ENCODE results near the gene ADAMTS15. TPM values are rescaled to one million over a fixed set of nuclear protein-coding genes. Genes with fewer than 3 reads are reported as not detected.

The ADAMTS15 gene
- total RNA-seq, 1 donor from 2014 or later = 81.6 TPM

DNA sequence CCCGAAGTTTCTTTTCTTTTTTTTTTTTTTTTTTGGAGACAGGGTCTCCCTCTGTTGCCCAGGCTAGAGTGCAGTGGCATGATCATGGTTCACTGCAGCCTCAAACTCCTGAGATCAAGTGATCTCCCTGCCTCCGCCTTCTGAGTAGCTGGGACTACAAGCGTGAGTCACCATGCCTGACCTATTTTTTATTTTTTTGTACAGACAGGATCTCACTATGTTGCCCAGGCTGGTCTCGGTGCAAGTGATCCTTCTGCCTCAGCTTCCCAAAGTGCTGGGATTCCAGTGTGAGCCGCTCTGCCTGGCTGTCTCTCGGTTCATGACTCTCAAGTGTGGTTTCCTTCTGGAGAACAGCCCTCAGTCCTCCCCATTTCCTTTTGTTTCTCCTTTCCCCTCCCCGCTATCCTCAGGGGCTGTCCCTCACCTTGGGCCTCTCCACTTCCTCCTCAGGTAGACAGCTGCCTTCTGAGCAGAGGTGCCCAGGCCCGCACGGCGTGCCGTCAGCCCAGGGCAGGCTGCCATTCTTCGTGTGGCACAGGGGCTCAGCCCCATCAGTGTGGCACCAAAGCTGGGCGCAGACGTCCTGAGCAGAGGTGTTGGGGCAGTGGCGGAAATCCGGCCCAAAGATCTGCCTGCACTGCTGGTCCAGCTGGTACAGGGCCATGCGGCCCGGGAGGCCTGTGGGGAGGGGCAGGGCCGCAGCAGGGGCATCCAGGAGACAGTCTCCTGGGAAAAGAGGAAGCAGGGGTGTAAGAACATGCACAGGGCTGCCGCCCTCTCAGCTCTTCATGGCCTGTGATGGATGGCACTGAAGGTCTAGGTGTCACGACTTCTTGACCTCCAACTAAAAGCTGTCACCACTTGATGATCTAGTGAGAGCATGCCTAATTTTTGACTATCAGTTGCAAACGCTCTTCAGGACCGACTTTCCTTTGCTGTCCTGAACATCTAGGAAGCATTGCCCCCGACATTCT is 34.1 kb upstream of the ADAMTS15 start:
- Mint-ChIP-seq H3K27ac (ENCODE audit: unreplicated experiment) (no peak overlapping the region), H3K4me1 (ENCODE audit: unreplicated experiment) (peaks cover 17% of the 10 kb centered on the region), H3K27me3 (ENCODE audit: unreplicated experiment) (peaks cover 18% of the 10 kb centered on the region), H3K9me3 (ENCODE audit: unreplicated experiment) (no peaks in the 10 kb centered on the region), H3K4me3 (ENCODE audit: unreplicated experiment) (no peak overlapping the region), H3K36me3 (ENCODE audit: unreplicated experiment) (no peaks in the 10 kb centered on the region)
- TF ChIP-seq, protein P1, sequence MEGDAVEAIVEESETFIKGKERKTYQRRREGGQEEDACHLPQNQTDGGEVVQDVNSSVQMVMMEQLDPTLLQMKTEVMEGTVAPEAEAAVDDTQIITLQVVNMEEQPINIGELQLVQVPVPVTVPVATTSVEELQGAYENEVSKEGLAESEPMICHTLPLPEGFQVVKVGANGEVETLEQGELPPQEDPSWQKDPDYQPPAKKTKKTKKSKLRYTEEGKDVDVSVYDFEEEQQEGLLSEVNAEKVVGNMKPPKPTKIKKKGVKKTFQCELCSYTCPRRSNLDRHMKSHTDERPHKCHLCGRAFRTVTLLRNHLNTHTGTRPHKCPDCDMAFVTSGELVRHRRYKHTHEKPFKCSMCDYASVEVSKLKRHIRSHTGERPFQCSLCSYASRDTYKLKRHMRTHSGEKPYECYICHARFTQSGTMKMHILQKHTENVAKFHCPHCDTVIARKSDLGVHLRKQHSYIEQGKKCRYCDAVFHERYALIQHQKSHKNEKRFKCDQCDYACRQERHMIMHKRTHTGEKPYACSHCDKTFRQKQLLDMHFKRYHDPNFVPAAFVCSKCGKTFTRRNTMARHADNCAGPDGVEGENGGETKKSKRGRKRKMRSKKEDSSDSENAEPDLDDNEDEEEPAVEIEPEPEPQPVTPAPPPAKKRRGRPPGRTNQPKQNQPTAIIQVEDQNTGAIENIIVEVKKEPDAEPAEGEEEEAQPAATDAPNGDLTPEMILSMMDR (IDR thresholded peaks at IDR 0.05) = no peak
- no peak for DNase-seq (ENCODE audit: extremely low spot score, unreplicated experiment)

DNA sequence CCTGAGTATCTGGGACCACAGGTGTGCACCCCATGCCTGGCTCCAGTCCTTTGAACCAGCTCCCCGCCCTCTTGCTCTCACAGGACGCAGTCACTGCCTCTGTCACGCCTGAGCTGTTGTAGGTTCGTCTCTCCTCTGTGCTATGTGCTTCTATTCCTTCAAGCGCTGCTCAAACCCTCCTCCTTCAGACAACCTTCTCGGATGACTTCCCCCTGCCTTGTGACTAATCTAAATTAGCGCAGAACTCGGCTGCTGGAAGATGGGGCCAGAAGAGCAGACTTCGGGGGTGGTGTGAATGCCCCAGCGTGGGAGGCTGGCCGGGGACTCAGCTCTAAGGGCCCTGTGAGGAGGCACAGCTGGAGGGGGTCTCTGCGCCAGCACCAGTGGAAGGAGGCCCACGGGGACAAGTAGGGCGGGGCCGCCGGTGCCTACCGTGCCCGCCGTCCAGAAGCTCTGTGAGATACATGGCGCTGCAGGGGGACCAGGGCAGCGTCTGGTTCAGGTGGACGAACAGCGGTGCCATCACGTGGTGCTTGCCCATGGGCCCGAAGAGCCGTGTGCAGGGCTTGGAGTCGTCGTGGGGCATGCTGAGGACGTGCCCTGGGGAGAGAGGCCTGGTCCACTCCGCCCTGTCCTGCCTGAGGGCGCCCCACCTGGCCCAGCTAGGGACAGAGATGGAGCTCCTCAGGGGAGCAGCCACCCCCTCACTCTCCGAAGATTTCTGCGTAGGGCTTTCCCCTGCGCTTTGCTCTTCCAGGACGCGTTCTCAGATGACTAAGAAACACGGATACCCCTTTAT is 32.5 kb upstream of the ADAMTS15 start:
- Mint-ChIP-seq H3K9me3 (ENCODE audit: unreplicated experiment) (no peaks in the 10 kb centered on the region), H3K27ac (ENCODE audit: unreplicated experiment) (no peak overlapping the region), H3K27me3 (ENCODE audit: unreplicated experiment) (peaks cover 14% of the 10 kb centered on the region), H3K36me3 (ENCODE audit: unreplicated experiment) (no peaks in the 10 kb centered on the region), H3K4me3 (ENCODE audit: unreplicated experiment) (no peak overlapping the region), H3K4me1 (ENCODE audit: unreplicated experiment) (peaks cover 17% of the 10 kb centered on the region)
- TF ChIP-seq, protein P1 (IDR thresholded peaks at IDR 0.05) = no peak
- no peak for DNase-seq (ENCODE audit: extremely low spot score, unreplicated experiment)

DNA sequence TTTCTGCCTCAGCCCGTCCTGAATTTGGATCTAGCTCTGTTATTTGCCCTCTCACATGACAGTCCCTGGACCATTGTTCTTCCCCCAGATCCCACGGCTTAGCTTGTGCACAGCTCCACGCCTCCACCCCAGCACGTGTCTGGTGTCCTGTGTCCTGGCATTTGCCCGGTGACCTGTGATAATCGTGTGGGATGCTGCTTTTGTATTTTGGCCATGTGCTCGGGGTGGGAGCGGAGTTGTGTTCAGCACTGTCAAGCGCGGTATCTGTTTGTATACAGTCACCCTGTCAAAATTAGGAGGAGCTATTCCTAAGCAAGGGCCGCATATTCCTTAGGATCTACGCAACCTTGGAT is 31.9 kb upstream of the ADAMTS15 start:
- H3K27me3 Mint-ChIP-seq (ENCODE audit: unreplicated experiment) = peaks cover 16% of the 10 kb centered on the region
- H3K9me3 Mint-ChIP-seq (ENCODE audit: unreplicated experiment) = no peaks in the 10 kb centered on the region
- peaks cover 17% of the 10 kb centered on the region for H3K4me1 Mint-ChIP-seq (ENCODE audit: unreplicated experiment)
- TF ChIP-seq, protein P1 (IDR thresholded peaks at IDR 0.05) = no peak
- no peak overlapping the region for H3K27ac Mint-ChIP-seq (ENCODE audit: unreplicated experiment)
- H3K4me3 Mint-ChIP-seq (ENCODE audit: unreplicated experiment) = no peak overlapping the region
- H3K36me3 Mint-ChIP-seq (ENCODE audit: unreplicated experiment) = no peaks in the 10 kb centered on the region
- DNase-seq (ENCODE audit: extremely low spot score, unreplicated experiment) = no peak

DNA sequence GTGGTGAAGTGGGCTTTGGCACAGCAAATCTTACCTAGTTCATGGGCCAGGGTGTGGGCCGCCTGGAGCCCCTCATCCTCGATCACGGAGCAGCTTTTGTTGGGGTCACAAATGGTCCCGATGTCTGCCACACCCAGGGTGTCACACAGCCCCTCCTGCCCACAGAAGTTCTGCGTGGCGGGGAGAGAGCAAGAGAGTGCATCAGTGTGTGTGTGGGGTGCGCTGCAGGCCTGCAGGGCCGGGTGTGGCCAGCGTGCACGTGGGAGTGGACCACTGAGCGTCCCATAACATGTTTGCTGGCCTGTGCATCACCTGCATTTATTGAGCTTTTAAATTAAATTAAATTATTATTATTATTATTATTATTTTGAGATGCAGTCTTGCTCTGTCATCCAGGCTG is 31.5 kb upstream of the ADAMTS15 start:
- TF ChIP-seq, protein P1 (IDR thresholded peaks at IDR 0.05) = no peak
- Mint-ChIP-seq H3K4me1 (ENCODE audit: unreplicated experiment) (peaks cover 17% of the 10 kb centered on the region), H3K9me3 (ENCODE audit: unreplicated experiment) (no peaks in the 10 kb centered on the region), H3K4me3 (ENCODE audit: unreplicated experiment) (no peak overlapping the region), H3K27ac (ENCODE audit: unreplicated experiment) (no peak overlapping the region), H3K36me3 (ENCODE audit: unreplicated experiment) (no peaks in the 10 kb centered on the region), H3K27me3 (ENCODE audit: unreplicated experiment) (peaks cover 18% of the 10 kb centered on the region)
- no peak for DNase-seq (ENCODE audit: extremely low spot score, unreplicated experiment)

DNA sequence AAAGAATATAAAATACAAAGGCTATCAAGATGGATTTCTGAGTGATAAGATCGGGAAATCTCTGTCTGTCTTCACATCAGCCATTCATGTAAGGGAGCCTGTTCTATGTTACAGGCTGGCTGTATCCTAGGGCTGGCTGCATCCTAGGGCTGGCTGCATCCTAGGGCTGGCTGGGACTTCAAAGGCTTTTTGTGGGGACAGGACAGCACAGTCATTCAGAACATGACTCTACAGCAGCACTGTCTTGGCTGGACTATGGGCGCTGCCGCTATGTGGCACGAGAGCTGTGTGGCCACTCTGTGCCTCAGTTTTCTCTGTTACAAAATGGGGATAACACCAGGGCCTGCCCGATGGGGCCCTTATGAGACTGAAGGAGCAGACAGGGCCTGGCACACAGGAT is 30.2 kb upstream of the ADAMTS15 start:
- H3K4me1 Mint-ChIP-seq (ENCODE audit: unreplicated experiment) = peaks cover 15% of the 10 kb centered on the region
- H3K9me3 Mint-ChIP-seq (ENCODE audit: unreplicated experiment) = no peaks in the 10 kb centered on the region
- no peak for DNase-seq (ENCODE audit: extremely low spot score, unreplicated experiment)
- TF ChIP-seq, protein P1 (IDR thresholded peaks at IDR 0.05) = no peak
- peaks cover 22% of the 10 kb centered on the region for H3K27me3 Mint-ChIP-seq (ENCODE audit: unreplicated experiment)
- no peak overlapping the region for H3K4me3 Mint-ChIP-seq (ENCODE audit: unreplicated experiment)
- H3K36me3 Mint-ChIP-seq (ENCODE audit: unreplicated experiment) = no peaks in the 10 kb centered on the region
- no peak overlapping the region for H3K27ac Mint-ChIP-seq (ENCODE audit: unreplicated experiment)

Data from osteocyte (in vitro differentiated cells).